Cardiac fibroblast (primary cell): Measurements from ENCODE around the gene BGLAP.

Source experiments
- DNase-seq, 2 donors: peaks; one replicate each; pipeline versions ENCODE4 v3.0.0 to v3.0.0-alpha.2; 2010; ENCODE audit warnings: low read depth in 2 of 2
- H3K4me3 ChIP-seq, 2 donors: replicated peaks in 1 of 2; 1 replicate in 1 of 2; 2 replicates in 1 of 2; pipeline ENCODE4 v1.5.1; 2011; ENCODE audit warnings: low read depth in 2 of 2, low read length in 2 of 2, mild to moderate bottlenecking in 2 of 2, moderate library complexity in 1 of 2
- CTCF ChIP-seq: IDR thresholded peaks from one replicate; pipeline ENCODE4 v1.5.1; 2011; ENCODE audit warnings: low read depth, mild to moderate bottlenecking, low read length, inconsistent platforms

The BGLAP gene

GRCh38 chr1:156221986-156222692 is 19.8 kb upstream of the BGLAP start:
- DNase-seq, result no peak
- TF ChIP-seq CTCF, result no peak
- no peak overlapping the region for H3K4me3 ChIP-seq

- DNase-seq, result no peak
- no peak overlapping the region for H3K4me3 ChIP-seq
- TF ChIP-seq CTCF, result no peak
Measured at GRCh38 chr1:156225677-156226014, 16.3 kb upstream of the BGLAP start.

- DNase-seq, result no peak
- TF ChIP-seq CTCF, result no peak
- H3K4me3 ChIP-seq, result no peak overlapping the region
Measured at GRCh38 chr1:156226116-156226538, 15.9 kb upstream of the BGLAP start.

- no peak overlapping the region for H3K4me3 ChIP-seq
- DNase-seq, result no peak
- TF ChIP-seq CTCF, result no peak
Measured at GRCh38 chr1:156226782-156227181, 15.2 kb upstream of the BGLAP start.

- no peak overlapping the region for H3K4me3 ChIP-seq
Measured at GRCh38 chr1:156228501-156228900, 13.5 kb upstream of the BGLAP start.

GRCh38 chr1:156229809-156230472 is 12.0 kb upstream of the BGLAP start:
- H3K4me3 ChIP-seq, result no peak overlapping the region
- no peak for TF ChIP-seq CTCF
- DNase-seq, result no peak

More at GRCh38 chr1:156228501-156228900, 13.5 kb upstream of the BGLAP start:
- TF ChIP-seq CTCF, result no peak
- DNase-seq, result no peak
